NCI-H2196 (cell line): Measurements from ENCODE around the gene CLEC10A.
A peak's percentile ranks its signal among the peaks of the same experiment; 100 is the strongest.

ENCODE experiments used
- DNase-seq: peaks from one replicate; lab custom pipeline; 2025; ENCODE audit not compliant: unreplicated experiment; lab: John Stamatoyannopoulos, UW

The CLEC10A gene

DNA sequence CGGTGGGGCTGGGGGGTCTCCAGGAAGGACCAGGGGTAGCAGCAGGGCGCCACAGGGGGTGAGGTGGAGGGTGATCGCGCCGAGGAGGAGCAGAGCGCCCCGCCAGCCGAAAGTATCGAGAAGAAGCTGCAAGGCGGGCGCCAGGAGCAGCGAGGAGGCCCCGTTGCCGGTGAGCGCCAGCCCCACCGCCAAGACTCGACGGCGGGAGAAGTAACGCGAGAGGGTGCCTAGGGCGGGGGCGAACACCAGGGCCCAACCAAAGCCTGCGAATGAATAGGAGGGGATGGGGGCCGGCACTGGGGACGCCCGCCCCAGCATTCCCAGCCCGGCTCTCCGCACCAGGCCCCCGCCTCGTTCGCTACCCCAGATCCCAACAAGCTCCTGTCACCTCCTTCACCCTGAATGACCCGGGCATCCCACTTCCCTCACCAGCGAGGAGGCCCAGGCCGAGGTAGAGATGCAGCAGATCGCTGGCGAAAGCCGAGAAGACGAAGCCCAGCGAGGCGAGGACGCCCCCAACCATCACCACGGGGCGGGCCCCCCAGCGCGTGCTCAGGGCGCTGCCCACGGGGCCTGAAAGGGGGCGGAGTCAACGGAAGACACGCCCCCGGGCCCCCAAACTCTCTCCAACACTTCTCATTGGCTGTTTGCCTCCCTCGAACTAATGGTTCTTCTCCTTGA, 37.4 kb downstream of the CLEC10A start:
- DNase-seq = no peak

DNA sequence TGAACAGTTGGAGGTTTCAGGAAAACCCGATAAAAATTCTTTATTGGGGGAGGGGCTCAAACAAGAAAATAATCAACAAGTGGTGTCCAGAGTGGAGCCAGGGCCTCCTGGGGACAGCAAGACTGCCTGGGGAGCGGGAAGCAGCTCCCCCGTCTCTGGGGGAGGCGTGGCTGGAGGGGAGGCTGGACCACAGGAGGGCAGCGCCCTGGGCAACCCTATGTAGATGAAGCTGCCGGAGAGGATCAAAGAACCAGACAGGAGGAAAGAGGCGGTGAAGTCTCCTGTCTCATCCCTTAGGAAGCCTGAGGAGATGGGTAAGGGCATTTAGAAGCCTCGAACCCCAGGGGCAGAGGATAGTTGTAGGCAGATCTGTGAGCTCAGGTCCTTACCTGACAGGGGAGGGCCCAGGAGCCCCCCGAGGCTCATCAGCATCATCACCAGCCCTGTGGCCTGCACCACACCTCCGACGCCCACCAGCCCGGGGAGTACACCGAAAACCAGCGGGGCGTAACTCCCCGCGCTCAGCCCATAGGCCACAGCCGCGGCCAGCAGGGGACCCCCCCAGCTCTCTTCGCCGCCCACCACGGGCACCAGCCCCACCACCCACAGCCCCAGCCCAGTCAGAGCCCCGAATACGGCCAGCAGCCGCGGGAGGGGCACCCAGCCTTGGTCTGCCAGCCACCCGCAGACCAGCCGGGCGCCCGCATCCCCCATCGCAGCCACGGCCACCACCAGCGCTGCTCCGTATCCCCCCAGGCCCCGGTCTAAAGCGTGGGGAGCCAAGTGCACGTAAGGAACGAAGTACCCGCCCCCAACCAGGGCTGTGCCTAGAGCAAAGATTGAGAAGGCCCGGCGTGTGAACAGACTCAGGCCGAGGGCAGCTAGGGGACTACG, 38.2 kb downstream of the CLEC10A start:
- no peak for DNase-seq

DNA sequence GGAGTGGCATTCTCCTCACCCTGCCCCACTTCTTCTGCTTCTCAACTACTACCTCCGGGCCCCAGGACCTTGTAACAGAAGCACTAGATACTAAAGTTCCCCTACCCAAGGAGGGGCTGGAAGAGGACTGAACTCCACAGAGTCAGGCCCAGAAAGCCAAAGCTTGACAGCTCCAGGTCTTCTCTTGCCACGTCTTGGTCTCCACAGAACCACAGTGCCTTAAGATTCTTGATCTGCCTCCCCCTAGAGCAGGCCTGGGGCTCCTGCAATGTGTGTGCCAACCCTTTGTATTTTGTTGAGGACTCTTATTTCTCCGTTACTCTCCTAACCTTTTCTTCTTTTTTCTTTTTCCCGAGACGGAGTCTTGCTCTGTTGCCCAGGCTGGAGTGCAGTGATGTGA, 40.2 kb downstream of the CLEC10A start:
- DNase-seq = no peak

GRCh38 chr17:7038025-7038862, 41.8 kb downstream of the CLEC10A start:
- no peak for DNase-seq

DNA sequence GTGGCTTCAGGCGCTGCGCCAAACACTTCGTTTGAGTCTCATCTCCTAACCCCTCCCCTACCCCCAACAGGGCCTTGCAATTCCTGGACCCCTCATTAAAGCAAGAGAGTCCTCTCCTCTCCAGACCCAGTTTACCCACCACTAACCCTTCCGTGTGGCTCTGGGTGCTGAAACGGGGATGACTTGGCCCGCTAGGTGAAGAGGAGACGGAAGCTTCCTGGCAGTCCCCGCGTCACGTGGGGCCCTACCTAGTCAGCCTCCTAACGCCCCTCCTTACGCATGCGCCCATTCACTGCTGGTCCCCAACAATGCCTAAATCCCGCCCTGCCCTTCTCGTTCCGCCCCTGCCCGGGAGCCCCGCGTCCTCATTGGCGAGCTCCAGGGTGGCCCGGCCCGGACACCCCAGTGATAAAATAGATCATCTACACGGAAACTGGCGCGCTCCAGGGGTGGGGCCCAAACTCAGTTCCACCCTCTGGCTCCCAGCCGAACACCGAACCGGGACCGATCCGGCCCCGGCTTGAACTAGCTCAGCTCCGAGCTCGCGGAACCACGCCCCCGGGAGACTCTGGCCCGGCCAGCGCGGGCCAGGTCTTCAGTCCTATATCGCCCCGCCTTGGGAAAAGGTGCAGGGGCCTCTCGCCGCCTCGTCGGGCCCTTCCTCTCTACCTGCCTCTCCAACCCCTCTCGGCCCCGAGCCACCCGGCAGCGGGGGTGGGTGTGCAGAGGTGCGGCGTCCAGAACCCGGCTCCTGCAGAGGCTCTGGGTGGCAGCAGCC, 44.3 kb downstream of the CLEC10A start, which contains the start of gene SLC16A13:
Gene SLC16A13, plus strand, starts transcription at position 425 of the 778 bp plus-strand sequence. CDS start 368 bp downstream, outside the sequence.
- DNase-seq = peak; percentile 88

GRCh38 chr17:7034955-7035590, 45.0 kb downstream of the CLEC10A start:
- no peak for DNase-seq

- DNase-seq = no peak
Measured at GRCh38 chr17:7029659-7030058, 50.4 kb downstream of the CLEC10A start.

- DNase-seq = no peak
Measured at GRCh38 chr17:7029096-7029495, 51.0 kb downstream of the CLEC10A start.

DNA sequence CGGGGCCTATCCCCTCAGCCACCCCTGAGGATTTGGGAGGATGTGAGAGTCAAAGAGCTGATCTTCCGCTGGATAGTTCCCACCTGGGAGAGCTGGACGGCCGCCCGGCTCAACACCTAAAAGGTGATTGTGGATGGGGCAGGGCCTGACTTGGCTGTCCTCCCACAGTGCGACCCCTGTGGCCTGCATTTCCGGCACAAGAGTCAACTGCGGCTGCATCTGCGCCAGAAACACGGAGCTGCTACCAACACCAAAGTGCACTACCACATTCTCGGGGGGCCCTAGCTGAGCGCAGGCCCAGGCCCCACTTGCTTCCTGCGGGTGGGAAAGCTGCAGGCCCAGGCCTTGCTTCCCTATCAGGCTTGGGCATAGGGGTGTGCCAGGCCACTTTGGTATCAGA, 52.7 kb downstream of the CLEC10A start:
- DNase-seq = no peak

GRCh38 chr17:7026471-7027115, 53.5 kb downstream of the CLEC10A start:
- DNase-seq = no peak

GRCh38 chr17:7025245-7025644, 54.8 kb downstream of the CLEC10A start:
- DNase-seq = no peak
